IPS DF 6.9 (cell line): Measurements from ENCODE around the gene TMEM183A.

ENCODE experiments used
- DNase-seq: peaks from one replicate; pipeline ENCODE4 v3.0.0-alpha.2; 2013; ENCODE audit warnings: low read depth, low spot score
- H3K27ac ChIP-seq: one replicate; pipeline ENCODE4 v1.5.1; 2013; ENCODE audit warnings: low read length, control low read depth
- H3K27me3 ChIP-seq: 2 replicates; pipeline ENCODE4 v1.6.1; 2013; ENCODE audit warnings: mild to moderate bottlenecking, low read length; ENCODE audit not compliant: control insufficient read depth, insufficient read depth
- H3K36me3 ChIP-seq: 2 replicates; pipeline ENCODE4 v1.6.1; 2013; ENCODE audit warnings: low read length; ENCODE audit not compliant: control insufficient read depth, insufficient read depth
- H3K4me1 ChIP-seq: 2 replicates; pipeline ENCODE4 v1.6.1; 2013; ENCODE audit warnings: low read length; ENCODE audit not compliant: control insufficient read depth, insufficient read depth
- H3K4me3 ChIP-seq: 2 replicates; pipeline ENCODE4 v1.5.1; 2013; ENCODE audit warnings: mild to moderate bottlenecking, low read length
- H3K9me3 ChIP-seq: 2 replicates; pipeline ENCODE4 v1.6.1; 2013; ENCODE audit warnings: low read length, inconsistent platforms; ENCODE audit not compliant: control insufficient read depth, insufficient read depth
- WGBS: extraction: QIAGEN DNeasy Blood & Tissue Kit; methylation state at CpG from one replicate; pipeline ENCODE4 v1.1.7; 2013; ENCODE audit warnings: mixed read lengths, missing lambda C conversion rate; ENCODE audit not compliant: insufficient read length, insufficient coverage; 5-methylcytosine and 5-hydroxymethylcytosine counted together

TMEM183A gene

GRCh38 chr1:203038217-203038741 lies 31.1 kb downstream of the TMEM183A start:
- no CpG with 5 or more reads among the region's 9 CpGs for WGBS
- Histone ChIP-seq H3K27ac (no peak overlapping the region), H3K4me3 (no peak overlapping the region), H3K9me3 (no peaks in the 10 kb centered on the region), H3K4me1 (peaks cover 2% of the 10 kb centered on the region; the same call in 1 of the 2 replicates), H3K36me3 (no peaks in the 10 kb centered on the region), H3K27me3 (no peaks in the 10 kb centered on the region)
- no peak for DNase-seq

GRCh38 chr1:203038891-203039608 lies 31.9 kb downstream of the TMEM183A start:
- H3K9me3 ChIP-seq: no peaks in the 10 kb centered on the region
- no CpG with 5 or more reads among the region's 22 CpGs for WGBS
- no peaks in the 10 kb centered on the region; the same call in 1 of the 2 replicates for H3K36me3 ChIP-seq
- DNase-seq: peak; percentile 76
- H3K27me3 ChIP-seq: no peaks in the 10 kb centered on the region
- peaks cover 2% of the 10 kb centered on the region; the same call in 1 of the 2 replicates for H3K4me1 ChIP-seq
- H3K27ac ChIP-seq: no peak overlapping the region
- H3K4me3 ChIP-seq: no peak overlapping the region

- Histone ChIP-seq H3K27ac (no peak overlapping the region), H3K4me3 (no peak overlapping the region), H3K9me3 (no peaks in the 10 kb centered on the region), H3K4me1 (peaks cover 2% of the 10 kb centered on the region; the same call in 1 of the 2 replicates), H3K27me3 (no peaks in the 10 kb centered on the region), H3K36me3 (no peaks in the 10 kb centered on the region; the same call in 1 of the 2 replicates)
- DNase-seq: no peak
- no CpG with 5 or more reads among the region's 11 CpGs for WGBS
Observed at GRCh38 chr1:203039609-203040512, 32.7 kb downstream of the TMEM183A start.

GRCh38 chr1:203040513-203041275 lies 33.5 kb downstream of the TMEM183A start:
- Histone ChIP-seq H3K4me3 (no peak overlapping the region), H3K9me3 (no peaks in the 10 kb centered on the region), H3K27me3 (no peaks in the 10 kb centered on the region), H3K27ac (no peak overlapping the region), H3K4me1 (no peaks in the 10 kb centered on the region), H3K36me3 (no peaks in the 10 kb centered on the region; the same call in 1 of the 2 replicates)
- WGBS: no CpG with 5 or more reads among the region's 5 CpGs
- no peak for DNase-seq

- no peaks in the 10 kb centered on the region; the same call in 1 of the 2 replicates for H3K36me3 ChIP-seq
- H3K4me1 ChIP-seq: no peaks in the 10 kb centered on the region
- no CpG with 5 or more reads among the region's 3 CpGs for WGBS
- no peak overlapping the region for H3K27ac ChIP-seq
- no peak for DNase-seq
- no peak overlapping the region for H3K4me3 ChIP-seq
- no peaks in the 10 kb centered on the region for H3K27me3 ChIP-seq
- no peaks in the 10 kb centered on the region for H3K9me3 ChIP-seq
Observed at GRCh38 chr1:203041351-203041932, 34.3 kb downstream of the TMEM183A start.

GRCh38 chr1:203043830-203044545 lies 36.8 kb downstream of the TMEM183A start:
- no CpG with 5 or more reads among the region's 14 CpGs for WGBS
- no peaks in the 10 kb centered on the region for H3K27me3 ChIP-seq
- peaks cover 5% of the 10 kb centered on the region; the same call in 1 of the 2 replicates for H3K4me1 ChIP-seq

GRCh38 chr1:203044546-203045250 lies 37.5 kb downstream of the TMEM183A start:
- no peak overlapping the region for H3K27ac ChIP-seq
- H3K27me3 ChIP-seq: no peaks in the 10 kb centered on the region
- no peaks in the 10 kb centered on the region; the same call in 1 of the 2 replicates for H3K36me3 ChIP-seq
- H3K4me3 ChIP-seq: no peak overlapping the region
- H3K4me1 ChIP-seq: peaks cover 5% of the 10 kb centered on the region; the same call in 1 of the 2 replicates
- H3K9me3 ChIP-seq: no peaks in the 10 kb centered on the region
- WGBS: no CpG with 5 or more reads among the region's 7 CpGs
- DNase-seq: no peak

More at GRCh38 chr1:203043830-203044545, 36.8 kb downstream of the TMEM183A start:
- no peak for DNase-seq
- H3K36me3 ChIP-seq: no peaks in the 10 kb centered on the region; the same call in 1 of the 2 replicates
- no peak overlapping the region for H3K4me3 ChIP-seq
- no peaks in the 10 kb centered on the region for H3K9me3 ChIP-seq
- H3K27ac ChIP-seq: no peak overlapping the region

GRCh38 chr1:203045336-203045735 lies 38.2 kb downstream of the TMEM183A start:
- no peak for DNase-seq
- WGBS: no CpG with 5 or more reads among the region's 17 CpGs
- no peak overlapping the region for H3K4me3 ChIP-seq
- no peaks in the 10 kb centered on the region; the same call in 1 of the 2 replicates for H3K36me3 ChIP-seq
- H3K9me3 ChIP-seq: no peaks in the 10 kb centered on the region
- peaks cover 5% of the 10 kb centered on the region; the same call in 1 of the 2 replicates for H3K4me1 ChIP-seq
- no peak overlapping the region for H3K27ac ChIP-seq
- H3K27me3 ChIP-seq: no peaks in the 10 kb centered on the region
